Measurements from ENCODE around the gene NPIPB8. TPM values are rescaled to one million over a fixed set of nuclear protein-coding genes. Genes with fewer than 3 reads are reported as not detected.
A peak's percentile ranks its signal among the peaks of the same experiment; 100 is the strongest.
"Not testable (repeated sequence)": the region's sequence is repeated elsewhere in the genome, so short reads cannot be mapped to it uniquely, and the experiment has no call there.

Gene NPIPB8
- total RNA-seq, 1 donor from 2014 or later, result 0.13 TPM

DNA sequence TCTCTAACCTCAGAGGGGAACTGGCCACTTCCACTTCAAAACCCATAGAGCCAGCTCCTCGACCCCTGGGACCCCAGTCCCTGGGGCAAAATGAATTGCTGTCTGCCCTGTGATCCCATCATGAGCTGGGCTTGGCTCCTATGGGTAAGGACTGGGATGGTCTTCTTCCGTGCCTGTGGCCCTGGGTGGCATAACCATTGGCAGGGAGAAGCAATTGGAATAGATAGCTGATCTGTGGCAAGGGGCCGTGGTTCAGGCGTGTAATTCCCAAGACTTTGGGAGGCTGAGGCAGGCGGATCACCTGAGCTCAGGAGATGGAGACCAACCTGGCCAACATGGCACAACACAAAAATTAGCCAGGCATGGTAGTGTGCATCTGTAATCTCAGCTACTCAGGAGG is 45.4 kb upstream of the NPIPB8 start:
- H3K9me3 Mint-ChIP-seq (ENCODE audit: unreplicated experiment), result no peaks in the 10 kb centered on the region
- peaks cover 18% of the 10 kb centered on the region for H3K4me1 Mint-ChIP-seq (ENCODE audit: unreplicated experiment)
- peaks cover 11% of the 10 kb centered on the region for H3K27me3 Mint-ChIP-seq (ENCODE audit: unreplicated experiment)
- H3K36me3 Mint-ChIP-seq (ENCODE audit: low read depth, unreplicated experiment), result peaks cover 13% of the 10 kb centered on the region
- peak overlapping the region; percentile 40 for H3K4me3 Mint-ChIP-seq (ENCODE audit: unreplicated experiment)
- H3K27ac Mint-ChIP-seq (ENCODE audit: unreplicated experiment), result no peak overlapping the region
- DNase-seq (ENCODE audit: low spot score), result no peak
- TF ChIP-seq, protein P1, sequence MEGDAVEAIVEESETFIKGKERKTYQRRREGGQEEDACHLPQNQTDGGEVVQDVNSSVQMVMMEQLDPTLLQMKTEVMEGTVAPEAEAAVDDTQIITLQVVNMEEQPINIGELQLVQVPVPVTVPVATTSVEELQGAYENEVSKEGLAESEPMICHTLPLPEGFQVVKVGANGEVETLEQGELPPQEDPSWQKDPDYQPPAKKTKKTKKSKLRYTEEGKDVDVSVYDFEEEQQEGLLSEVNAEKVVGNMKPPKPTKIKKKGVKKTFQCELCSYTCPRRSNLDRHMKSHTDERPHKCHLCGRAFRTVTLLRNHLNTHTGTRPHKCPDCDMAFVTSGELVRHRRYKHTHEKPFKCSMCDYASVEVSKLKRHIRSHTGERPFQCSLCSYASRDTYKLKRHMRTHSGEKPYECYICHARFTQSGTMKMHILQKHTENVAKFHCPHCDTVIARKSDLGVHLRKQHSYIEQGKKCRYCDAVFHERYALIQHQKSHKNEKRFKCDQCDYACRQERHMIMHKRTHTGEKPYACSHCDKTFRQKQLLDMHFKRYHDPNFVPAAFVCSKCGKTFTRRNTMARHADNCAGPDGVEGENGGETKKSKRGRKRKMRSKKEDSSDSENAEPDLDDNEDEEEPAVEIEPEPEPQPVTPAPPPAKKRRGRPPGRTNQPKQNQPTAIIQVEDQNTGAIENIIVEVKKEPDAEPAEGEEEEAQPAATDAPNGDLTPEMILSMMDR (IDR thresholded peaks at IDR 0.05; ENCODE audit: unreplicated experiment), result no peak

DNA sequence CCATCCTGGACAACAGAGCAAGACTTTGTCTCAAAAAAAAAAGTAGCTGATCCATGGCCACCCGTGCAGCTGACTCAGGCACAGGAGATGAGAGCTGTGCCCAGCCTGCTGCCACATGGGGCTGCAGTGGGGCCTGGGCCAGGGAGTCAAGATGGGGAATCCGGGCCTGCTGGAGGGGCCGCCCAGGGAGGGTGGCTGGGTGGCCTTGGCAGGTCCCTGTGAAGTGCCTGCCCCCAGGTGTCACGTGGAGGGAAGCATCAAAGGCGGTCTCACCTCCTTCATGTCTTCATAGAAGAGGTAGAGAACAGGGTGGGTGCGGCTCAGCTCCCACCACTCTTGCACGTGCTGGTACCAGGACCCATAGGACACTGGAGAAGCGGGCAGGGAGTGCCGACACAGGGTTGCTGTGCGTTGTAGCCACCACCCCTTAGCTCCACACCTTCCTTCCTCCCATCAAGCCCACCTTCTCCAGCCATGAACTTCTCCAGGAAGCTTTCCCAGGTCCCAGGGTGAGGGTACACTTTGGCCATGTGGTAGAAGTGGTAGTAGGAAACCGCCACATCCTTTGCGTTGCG is 44.8 kb upstream of the NPIPB8 start:
- no peak for DNase-seq (ENCODE audit: low spot score)
- Mint-ChIP-seq H3K4me1 (ENCODE audit: unreplicated experiment) (peaks cover 18% of the 10 kb centered on the region), H3K27me3 (ENCODE audit: unreplicated experiment) (peaks cover 11% of the 10 kb centered on the region), H3K4me3 (ENCODE audit: unreplicated experiment) (no peak overlapping the region), H3K27ac (ENCODE audit: unreplicated experiment) (no peak overlapping the region), H3K9me3 (ENCODE audit: unreplicated experiment) (no peaks in the 10 kb centered on the region), H3K36me3 (ENCODE audit: low read depth, unreplicated experiment) (peaks cover 13% of the 10 kb centered on the region)
- TF ChIP-seq, protein P1 (IDR thresholded peaks at IDR 0.05; ENCODE audit: unreplicated experiment), result no peak

DNA sequence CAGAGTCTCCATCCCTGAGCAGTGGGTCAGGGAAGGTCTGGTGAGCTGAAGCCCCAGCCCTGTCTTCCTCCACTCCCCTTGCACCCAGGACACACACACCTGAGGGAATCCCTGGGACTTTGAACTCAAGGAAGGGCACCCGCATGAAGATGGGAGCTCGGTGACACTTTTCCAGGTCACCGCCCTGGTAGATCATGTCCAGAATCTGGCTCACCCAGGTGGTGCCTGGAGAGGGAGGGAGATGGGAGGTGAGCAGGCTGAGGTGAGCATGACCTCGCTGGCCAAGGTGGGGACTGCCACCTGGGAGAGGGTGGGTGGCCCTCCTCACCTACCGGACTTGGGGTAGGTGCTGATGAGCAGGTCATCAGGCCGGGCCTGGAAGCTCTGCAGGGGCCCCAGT is 42.4 kb upstream of the NPIPB8 start:
- H3K36me3 Mint-ChIP-seq (ENCODE audit: low read depth, unreplicated experiment); H3K27ac Mint-ChIP-seq (ENCODE audit: unreplicated experiment); DNase-seq (ENCODE audit: low spot score); H3K9me3 Mint-ChIP-seq (ENCODE audit: unreplicated experiment); H3K4me3 Mint-ChIP-seq (ENCODE audit: unreplicated experiment); H3K27me3 Mint-ChIP-seq (ENCODE audit: unreplicated experiment): not testable (repeated sequence)
- peaks cover 18% of the 10 kb centered on the region for H3K4me1 Mint-ChIP-seq (ENCODE audit: unreplicated experiment)

DNA sequence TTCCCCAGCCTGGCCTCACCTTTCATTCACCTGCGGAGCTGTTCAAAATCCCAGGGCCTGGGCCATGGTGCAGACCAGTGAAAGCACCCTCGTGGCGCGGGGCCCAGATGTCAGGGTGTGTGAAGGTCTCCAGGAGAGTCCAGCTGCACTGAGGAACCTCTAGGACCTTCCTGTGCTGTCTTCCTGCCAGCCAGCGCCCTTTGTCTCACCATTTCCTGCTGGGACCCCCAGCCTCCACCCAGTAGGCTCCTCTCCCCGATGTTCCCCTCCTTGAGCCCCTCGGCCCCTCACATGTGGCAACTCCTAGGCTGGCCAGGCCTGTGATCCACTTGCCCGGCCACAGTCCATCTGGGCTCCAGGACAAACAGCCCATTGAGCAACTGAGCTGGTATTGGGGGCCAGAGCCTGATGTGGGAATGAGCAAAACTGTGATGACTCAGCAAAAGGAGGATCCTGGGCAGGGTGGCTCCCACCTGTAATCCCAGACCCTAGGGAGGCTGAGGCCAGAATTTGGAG is 41.7 kb upstream of the NPIPB8 start:
- H3K9me3 Mint-ChIP-seq (ENCODE audit: unreplicated experiment), result no peaks in the 10 kb centered on the region
- peak overlapping the region; percentile 25 for H3K4me3 Mint-ChIP-seq (ENCODE audit: unreplicated experiment)
- DNase-seq (ENCODE audit: low spot score), result no peak
- peaks cover 7% of the 10 kb centered on the region for H3K36me3 Mint-ChIP-seq (ENCODE audit: low read depth, unreplicated experiment)
- no peak overlapping the region for H3K27ac Mint-ChIP-seq (ENCODE audit: unreplicated experiment)
- peaks cover 5% of the 10 kb centered on the region for H3K27me3 Mint-ChIP-seq (ENCODE audit: unreplicated experiment)
- TF ChIP-seq, protein P1 (IDR thresholded peaks at IDR 0.05; ENCODE audit: unreplicated experiment), result no peak
- peaks cover 18% of the 10 kb centered on the region for H3K4me1 Mint-ChIP-seq (ENCODE audit: unreplicated experiment)

DNA sequence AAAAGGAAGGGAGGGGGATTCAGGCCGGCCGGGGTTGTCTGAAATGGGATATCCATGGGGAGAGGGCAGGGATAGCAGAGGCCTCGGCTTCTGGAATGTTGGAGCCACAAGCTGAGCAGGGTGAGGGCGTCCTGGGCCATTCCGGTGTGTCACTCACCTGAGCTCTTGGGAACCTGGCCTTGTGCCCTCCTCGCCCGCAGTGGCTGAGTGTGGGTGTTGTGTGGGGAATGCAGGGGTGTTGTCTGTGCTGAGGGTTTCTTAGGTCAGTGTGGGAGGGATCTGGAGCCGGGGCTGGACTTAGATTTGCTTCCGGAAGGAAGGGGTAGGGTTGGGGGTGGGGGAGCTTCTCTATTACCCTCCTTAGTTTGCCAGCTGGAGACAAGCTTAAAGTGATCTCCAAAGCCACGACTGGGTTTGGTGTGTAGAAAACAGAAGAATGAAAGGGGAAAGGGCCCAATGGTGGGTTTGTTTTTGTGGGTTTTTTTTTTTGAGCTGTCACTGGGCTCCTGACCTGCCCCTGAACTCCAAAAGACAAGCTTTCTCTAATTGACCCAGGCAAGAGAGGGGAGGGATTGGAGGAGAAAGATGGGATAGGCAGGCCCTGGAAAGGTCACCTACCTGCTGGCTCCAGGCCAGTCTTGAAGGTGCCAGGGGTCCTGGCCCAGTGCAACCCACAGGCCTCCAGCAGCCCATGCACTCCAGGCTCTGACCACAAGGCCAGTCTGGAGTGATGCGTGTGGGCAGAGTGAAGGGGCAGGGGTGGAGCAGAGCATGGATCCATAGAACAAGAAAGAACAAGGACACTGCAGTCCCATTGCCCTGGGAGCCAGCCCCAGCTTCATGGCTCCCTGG is 40.8 kb upstream of the NPIPB8 start, which contains the start of gene SULT1A2:
SULT1A2 (minus strand) TSS at position 211 of the 852 bp plus-strand sequence. CDS start 1,120 bp downstream, outside the sequence.
- TF ChIP-seq, protein P1 (IDR thresholded peaks at IDR 0.05; ENCODE audit: unreplicated experiment), result no peak
- Mint-ChIP-seq H3K27me3 (ENCODE audit: unreplicated experiment) (peaks cover 5% of the 10 kb centered on the region), H3K27ac (ENCODE audit: unreplicated experiment) (peak within 1 kb of the TSS; percentile 42), H3K4me3 (ENCODE audit: unreplicated experiment) (peak within 1 kb of the TSS; percentile 25), H3K9me3 (ENCODE audit: unreplicated experiment) (no peaks in the 10 kb centered on the region), H3K36me3 (ENCODE audit: low read depth, unreplicated experiment) (peaks cover 7% of the 10 kb centered on the region), H3K4me1 (ENCODE audit: unreplicated experiment) (peaks cover 18% of the 10 kb centered on the region)
- DNase-seq (ENCODE audit: low spot score), result no peak

All from endothelial cell (in vitro differentiated cells).